ENCODE data around the gene CALCA.

The CALCA gene

DNA sequence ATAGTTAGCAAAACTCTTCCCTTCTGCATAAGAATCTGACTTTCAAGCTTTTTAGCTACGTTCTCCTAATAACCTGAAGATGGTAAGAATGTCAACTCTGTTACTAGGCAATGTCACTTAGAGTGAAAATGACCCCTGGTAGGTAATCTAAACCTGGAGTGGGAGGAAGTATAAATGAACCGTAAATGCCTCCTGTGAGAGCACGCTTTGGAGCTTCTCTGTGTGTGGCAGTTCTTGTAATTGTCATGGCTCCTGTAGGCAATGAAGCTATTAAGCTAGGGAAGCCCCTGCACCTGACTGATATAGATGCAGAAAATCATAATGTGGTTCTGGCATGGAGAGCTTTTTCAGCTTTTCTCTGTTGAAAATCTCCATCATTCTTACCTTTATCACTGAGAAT lies 29.4 kb downstream of the CALCA start:
- DNase-seq: no peak

DNA sequence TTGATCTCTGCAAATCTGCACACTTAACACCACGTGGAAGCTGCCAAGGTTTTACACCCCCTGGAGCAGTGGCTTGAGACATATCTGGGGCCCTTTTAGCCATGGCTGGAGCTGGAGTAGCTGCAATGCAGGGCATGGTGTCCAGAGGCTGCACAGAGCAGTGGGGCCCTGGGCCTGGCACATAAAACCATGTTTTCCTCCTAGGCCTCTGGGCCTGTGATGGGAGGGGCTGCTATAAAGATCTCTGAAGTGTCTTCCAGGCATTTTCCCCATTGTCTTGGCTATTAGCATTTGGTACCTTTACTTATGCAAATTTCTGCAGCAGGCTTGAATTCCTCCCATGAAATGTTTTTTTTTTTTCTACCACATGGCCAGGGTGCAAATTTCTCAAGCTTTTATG lies 33.2 kb downstream of the CALCA start:
- no peak for DNase-seq

DNA sequence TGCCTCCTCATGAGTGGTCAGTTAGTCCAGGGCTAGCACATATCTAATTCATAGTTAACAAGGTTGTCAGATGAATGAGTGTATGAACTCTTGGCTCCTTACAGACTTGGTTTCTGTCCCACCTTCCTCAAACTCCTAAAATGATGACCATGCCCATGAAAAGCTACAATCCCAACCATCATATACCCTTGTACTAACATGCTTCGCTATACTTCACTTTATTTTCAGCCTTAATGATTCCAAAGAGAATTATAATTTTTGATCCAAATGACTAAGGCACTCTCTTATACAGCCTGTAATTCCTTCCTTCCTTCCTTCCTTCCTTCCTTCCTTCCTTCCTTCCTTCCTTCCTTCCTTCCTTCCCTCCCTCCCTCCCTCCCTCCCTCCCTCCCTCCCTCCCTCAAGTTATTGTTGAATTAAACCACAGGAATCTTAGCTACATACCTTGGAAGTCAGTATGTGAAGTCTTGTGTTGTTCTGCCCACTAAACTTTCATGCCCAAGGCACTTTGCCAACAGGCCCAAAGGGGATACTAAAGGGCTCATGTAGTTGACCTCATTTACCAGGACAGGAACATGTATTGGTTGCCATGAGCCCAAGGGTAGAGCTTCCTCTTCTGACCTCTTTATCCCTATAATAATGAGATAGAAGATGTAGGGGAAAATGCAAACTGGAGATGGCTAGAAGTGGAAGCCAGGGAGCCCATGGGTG lies 37.4 kb downstream of the CALCA start:
- no peak for DNase-seq

DNA sequence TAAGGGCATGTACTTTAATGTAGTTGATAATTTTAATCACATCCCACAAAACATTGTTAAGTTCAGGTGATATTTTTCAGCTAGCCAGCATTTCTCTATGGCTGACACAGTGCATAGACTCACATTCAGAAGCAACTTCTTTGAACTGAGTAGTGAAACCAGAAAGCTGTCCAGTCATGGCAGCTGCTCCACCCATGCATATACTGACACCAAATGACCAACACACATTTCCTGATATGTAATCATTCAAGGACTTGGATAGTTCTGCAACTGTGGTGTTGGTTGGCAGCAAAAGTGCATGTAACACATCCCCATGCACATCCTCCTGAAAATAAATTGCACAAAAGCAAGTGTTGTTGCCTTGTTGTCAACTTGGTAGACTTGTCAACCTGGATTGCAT lies 39.7 kb downstream of the CALCA start:
- DNase-seq: no peak

DNA sequence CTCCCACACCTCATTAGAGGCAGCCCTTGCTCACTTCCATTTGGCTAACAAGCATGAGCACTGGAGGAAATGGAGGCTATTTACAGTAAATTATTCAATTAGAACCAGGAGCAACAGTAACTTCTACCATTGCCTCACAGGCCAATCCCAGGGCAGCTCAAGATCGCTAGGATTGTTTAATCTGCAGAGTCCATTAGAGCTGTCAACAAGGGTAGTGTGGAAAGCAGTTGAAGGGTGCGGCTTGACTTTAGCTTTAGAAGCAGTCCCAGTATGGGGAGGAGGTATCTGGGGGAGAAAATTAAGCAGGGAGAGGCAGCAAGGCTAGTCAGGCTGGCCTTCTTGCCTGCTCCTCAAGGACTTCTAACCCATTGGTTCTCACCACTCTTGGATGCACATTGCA lies 41.8 kb downstream of the CALCA start:
- no peak for DNase-seq

DNA sequence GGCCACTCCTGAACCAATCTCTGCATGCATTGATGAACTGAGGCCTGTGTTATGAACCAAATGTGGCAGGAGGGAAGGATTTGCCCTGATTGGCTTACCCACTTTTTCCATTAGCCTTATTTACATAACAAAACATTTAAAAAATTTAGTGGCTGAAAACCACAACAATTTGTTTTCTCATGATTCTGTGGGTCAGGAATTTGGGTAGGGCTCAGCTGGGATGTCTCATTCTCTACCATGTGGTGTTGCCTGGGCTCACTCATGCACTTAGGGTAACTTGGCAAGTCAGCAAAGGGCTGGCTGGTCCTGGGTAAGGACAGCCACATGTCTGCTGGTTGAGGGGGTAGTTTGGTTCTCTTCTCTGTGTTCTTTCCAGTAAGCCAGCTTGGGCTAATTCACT lies 45.0 kb downstream of the CALCA start:
- DNase-seq: no peak

DNA sequence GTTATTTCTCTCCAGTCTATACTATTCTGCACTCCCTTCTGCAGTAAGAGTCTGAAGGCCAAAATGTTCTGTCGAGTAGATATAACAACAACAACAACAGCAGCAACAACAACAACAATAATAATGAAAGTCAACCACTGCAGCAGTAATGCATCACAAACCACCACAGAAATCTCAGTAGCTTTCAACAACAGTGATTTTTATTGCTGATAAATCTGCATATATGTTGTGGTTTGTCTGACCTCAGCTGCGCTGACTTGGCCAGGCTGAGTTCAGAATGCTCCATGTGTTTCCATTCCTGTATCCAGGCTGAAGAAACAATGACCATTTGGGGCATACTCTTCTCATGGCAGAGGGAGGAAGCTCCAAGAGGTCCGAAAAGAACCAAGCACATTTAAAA lies 47.8 kb downstream of the CALCA start:
- no peak for DNase-seq
